ENCODE measurements around the gene SEC14L2.

The SEC14L2 gene

GRCh38 chr22:30381264-30381663, 15.6 kb upstream of the SEC14L2 start:
- no peak for TF ChIP-seq CTCF (conservative IDR thresholded peaks at IDR 0.05)
- no peak overlapping the region for H3K27ac ChIP-seq

GRCh38 chr22:30382340-30382739, 14.5 kb upstream of the SEC14L2 start:
- H3K27ac ChIP-seq: no peak overlapping the region
- TF ChIP-seq CTCF (conservative IDR thresholded peaks at IDR 0.05): no peak

- no peak overlapping the region for H3K27ac ChIP-seq
- TF ChIP-seq CTCF (conservative IDR thresholded peaks at IDR 0.05): no peak
Observed at GRCh38 chr22:30383061-30383460, 13.8 kb upstream of the SEC14L2 start.

GRCh38 chr22:30385942-30386341, 10.9 kb upstream of the SEC14L2 start:
- peak overlapping the region; percentile 81; the same call in 1 of the 2 replicates for H3K27ac ChIP-seq
- TF ChIP-seq CTCF (conservative IDR thresholded peaks at IDR 0.05): no peak

GRCh38 chr22:30386608-30386959, 10.2 kb upstream of the SEC14L2 start:
- no peak for TF ChIP-seq CTCF (conservative IDR thresholded peaks at IDR 0.05)
- H3K27ac ChIP-seq: peak overlapping the region; percentile 81

- TF ChIP-seq CTCF (conservative IDR thresholded peaks at IDR 0.05): peak; percentile 95
Observed at GRCh38 chr22:30386960-30387827, 9.6 kb upstream of the SEC14L2 start, which contains the start of gene RNF215. RNF215 (minus strand) TSS chr22:30387411; CDS start chr22:30387313, 98 bp downstream.

GRCh38 chr22:30390974-30391691, 5.7 kb upstream of the SEC14L2 start:
- peak; percentile 87 for TF ChIP-seq CTCF (conservative IDR thresholded peaks at IDR 0.05)
- H3K27ac ChIP-seq: peak overlapping the region; percentile 66; the same call in 1 of the 2 replicates

More at GRCh38 chr22:30386960-30387827, 9.6 kb upstream of the SEC14L2 start, which contains the start of gene RNF215:
- peak within 1 kb of the TSS; percentile 81 for H3K27ac ChIP-seq

Measured in VCaP (cell line).